ENCODE measurements around the gene CNTRL. TPM values are rescaled to one million over a fixed set of nuclear protein-coding genes. Genes with fewer than 3 reads are reported as not detected.

Gene CNTRL
- total RNA-seq, 1 experiment from 2014 or later, result 11.6 TPM

- H3K4ac ChIP-seq (ENCODE audit: low read depth, low read length), result no peak overlapping the region
- H2BK5ac ChIP-seq (ENCODE audit: insufficient read length, low read length), result no peak overlapping the region
- H3K56ac ChIP-seq (ENCODE audit: insufficient read length, low read depth, low read length), result no peak overlapping the region
- no peaks in the 10 kb centered on the region for H3K9me3 ChIP-seq (ENCODE audit: control insufficient read depth, low read depth, low read length)
- Mint-ChIP-seq H3K27me3 (ENCODE audit: low read depth) (peaks cover 46% of the 10 kb centered on the region), H3K27ac (no peak overlapping the region), H3K36me3 (ENCODE audit: insufficient read depth in 1 of 3, low read depth in 3 of 3) (no peaks in the 10 kb centered on the region; a peak in 1 of 7 replicates), H3K9me3 (no peaks in the 10 kb centered on the region), H3K4me1 (peaks cover 36 to 42% of the 10 kb centered on the region in 2 experiments), H3K4me3 (no peak overlapping the region)
- H2AFZ ChIP-seq (ENCODE audit: low read length), result no peak overlapping the region
- no peak overlapping the region for H3T11ph ChIP-seq (ENCODE audit: low read length)
- no peak overlapping the region for H2BK15ac ChIP-seq (ENCODE audit: low read depth, low read length)
- 0 out of 2 replicates have a peak, but pooled peaks cover 2% of the 10 kb centered on the region for H3K27me3 ChIP-seq (ENCODE audit: insufficient read depth, low read length)
- peaks cover 11% of the 10 kb centered on the region; the same call in 1 of the 2 replicates for H3K4me1 ChIP-seq (ENCODE audit: insufficient read depth, low read length)
- no peak overlapping the region for H3K9ac ChIP-seq (ENCODE audit: extremely low read depth, insufficient read length, low read length)
- H3K14ac ChIP-seq (ENCODE audit: insufficient read depth, low read length), result peak overlapping the region; percentile 68; the same call in 1 of the 2 replicates
- H3K27ac ChIP-seq (ENCODE audit: insufficient read length, low read depth, low read length), result no peak overlapping the region
- H3K79me1 ChIP-seq (ENCODE audit: insufficient read depth, low read depth, low read length, poor library complexity, severe bottlenecking), result no peaks in the 10 kb centered on the region
- no peak overlapping the region for H4K8ac ChIP-seq (replicated peaks; ENCODE audit: insufficient read length, low read depth, low read length)
- H3K18ac ChIP-seq (ENCODE audit: insufficient read length, low read depth, low read length), result peak overlapping the region; percentile 51
- no peak for TF ChIP-seq CTCF (conservative IDR thresholded peaks at IDR 0.05)
- no peak overlapping the region for H4K91ac ChIP-seq (ENCODE audit: insufficient read length, low read depth, low read length)
- H3K23ac ChIP-seq (ENCODE audit: insufficient read length, low read depth, low read length), result no peak overlapping the region
- no peak overlapping the region for H3K4me2 ChIP-seq (ENCODE audit: insufficient read depth, insufficient read length, low read length)
- no peak overlapping the region for H2BK20ac ChIP-seq (ENCODE audit: low read depth, low read length, poor library complexity, severe bottlenecking)
- H2BK120ac ChIP-seq (ENCODE audit: low read depth, low read length, poor library complexity, severe bottlenecking), result no peak overlapping the region
- no peak overlapping the region for H4K5ac ChIP-seq (ENCODE audit: insufficient read length, low read depth, low read length)
- H3K23me2 ChIP-seq (ENCODE audit: insufficient read length, low read depth, low read length, poor library complexity, severe bottlenecking), result no peaks in the 10 kb centered on the region
- H4K20me1 ChIP-seq (ENCODE audit: control insufficient read depth, insufficient read depth, insufficient read length), result no peaks in the 10 kb centered on the region
- DNase-seq, result no peak
- WGBS (ENCODE audit: extremely low coverage, insufficient read length, low lambda C conversion rate), result no CpG with 5 or more reads among the region's 3 CpGs
- no peak overlapping the region for H2AK5ac ChIP-seq (ENCODE audit: insufficient read length, low read length)
- no peak overlapping the region for H2BK12ac ChIP-seq (ENCODE audit: insufficient read length, low read depth, low read length)
- H3K79me2 ChIP-seq (ENCODE audit: insufficient read depth, low read length), result no peaks in the 10 kb centered on the region
Measured at GRCh38 chr9:121219530-121219929, 144.8 kb downstream of the CNTRL start.
